Pancreas (tissue), 10 donors: ENCODE measurements around the gene SYCP2. TPM values are rescaled to one million over a fixed set of nuclear protein-coding genes. Genes with fewer than 3 reads are reported as not detected.

ENCODE experiments used
- ATAC-seq, 4 donors: fragments of 200-7000 bp; cut with Tn5 transposase; one replicate each; pipeline versions ENCODE4 v1.8.0 to v1.9.1; 2020; ENCODE audit warnings: mild to moderate bottlenecking in 4 of 4, moderate library complexity in 4 of 4
- DNase-seq, 6 donors: peaks; one replicate each; pipeline ENCODE4 v3.0.0-alpha.2; 2020
- FAIRE-seq: peaks from 2 replicates; lab custom pipeline; 2012; peaks lifted over from hg19 to GRCh38; lab: Jason Lieb, UNC
- H3K27ac ChIP-seq, 4 donors: fragments of 200-600 bp; sonication (generic); 1 replicate in 3 of 4; 2 replicates in 1 of 4; pipeline versions ENCODE4 v1.5.0 to v1.8.0; 2020
- H3K27me3 ChIP-seq, 4 donors: fragments of 200-600 bp; one replicate each; pipeline ENCODE4 v1.8.0; 2021
- H3K36me3 ChIP-seq, 3 donors: fragments of 200-600 bp; sonication (generic) in 1 of 3; one replicate each; pipeline versions ENCODE4 v1.5.0 to v1.8.0; 2020 to 2021
- H3K4me1 ChIP-seq, 3 donors: fragments of 200-600 bp; one replicate each; pipeline ENCODE4 v1.8.0; 2021
- H3K4me3 ChIP-seq, 4 donors: fragments of 200-600 bp; sonication (generic) in 2 of 4; one replicate each; pipeline versions ENCODE4 v1.5.0 to v1.8.0; 2020 to 2021
- H3K9me3 ChIP-seq, 4 donors: fragments of 200-600 bp; one replicate each; pipeline ENCODE4 v1.8.0; 2021
- CTCF ChIP-seq, 4 donors: fragments of 200-600 bp; sonication (generic) in 3 of 4; IDR thresholded peaks; one replicate each; pipeline versions ENCODE4 v1.5.0 to v1.8.0; 2021; ENCODE audit warnings: antibody characterized with exemption in 4 of 4
- WGBS, 2 donors: extraction: QIAGEN DNeasy Blood & Tissue Kit; methylation state at CpG; one replicate each; pipeline ENCODE4 v1.1.7; 2013; 5-methylcytosine and 5-hydroxymethylcytosine counted together
- intact Hi-C, 3 donors: fragments of 100-400 bp; cut with DNase I; formaldehyde crosslinking; loops; one replicate each; pipeline versions ENCODE4 v1.11.1 to v1.14.2; 2022
- polyA plus RNA-seq, 2 donors: library from polyadenylated mRNA; stranded (reverse); fragments of 200-250 nt; gene quantifications; one replicate each; pipeline ENCODE4 v1.2.3, GENCODE V29; 2013
- total RNA-seq, 6 donors: library from RNA; stranded (reverse); fragmentation: NEBNext Ultra II Directional in 4 of 6; extraction: Animal tissue kit (Norgen Biotek cat#: 25700) in 4 of 6; gene quantifications; one replicate each; pipeline versions ENCODE4 v1.2.1 to v1.2.4, GENCODE V29; 2021 to 2023
- donor health status: healthy with polysubstance abuse.
- donor health status: DM: no; HTN: no; CAD: no; lungs with moderate emphysema.
- donor health status: DM: no; HTN: no; CAD: no.
- donor health status: control.
- donor health status: control.
- donor health status: Bipolar disorder and iron deficiency.
- donor health status: DM: yes; HTN: yes; CAD: no.
- donor health status: DM: no; HTN: no; CAD: no.
- donor health status: DM: no; HTN: no; CAD: no.
- donor health status: DM: yes; HTN: yes; CAD: no.

The SYCP2 gene
- total and polyA plus RNA-seq, 8 donors, result 1.3 to 4.7 (median 3.2) TPM

GRCh38 chr20:59940129-59940955 is 6.9 kb upstream of the SYCP2 start, which contains the start of the genes FAM217B and PPP1R3D:
FAM217B (plus strand) TSS chr20:59940389; CDS start chr20:59943944, 3,555 bp downstream.
PPP1R3D (minus strand) TSS chr20:59940305; CDS start chr20:59939931, 374 bp downstream.
- FAIRE-seq, result no peak
- peak; percentile 95 to 98 (median 96) for DNase-seq
- WGBS, 2 donors, result 0 to 1% methylated on average over 56 to 57 of the region's 57 CpGs
- Histone ChIP-seq H3K36me3 (peaks cover 0 to 28% (median 0%) of the 10 kb centered on the region in 3 donors), H3K9me3 (no peaks in the 10 kb centered on the region), H3K4me3 (peak within 1 kb of the TSS; percentile 60 to 78 (median 72)), H3K27me3 (no peaks in the 10 kb centered on the region), H3K4me1 (peaks cover 15 to 40% (median 21%) of the 10 kb centered on the region in 3 donors), H3K27ac (peak within 1 kb of the TSS; percentile 84 to 94 (median 92))
- no peak for TF ChIP-seq CTCF (IDR thresholded peaks at IDR 0.05)
- ATAC-seq, result peak; percentile 95 to 97 (median 95)
- intact Hi-C loops, result no loop called here

GRCh38 chr20:59939879-59940128 is 6.4 kb upstream of the SYCP2 start:
- peaks cover 15 to 40% (median 21%) of the 10 kb centered on the region in 3 donors for H3K4me1 ChIP-seq
- no peak for TF ChIP-seq CTCF (IDR thresholded peaks at IDR 0.05)
- peak overlapping the region; percentile 60 to 78 (median 72) for H3K4me3 ChIP-seq
- no peaks in the 10 kb centered on the region for H3K9me3 ChIP-seq
- H3K27me3 ChIP-seq, result no peaks in the 10 kb centered on the region
- peak overlapping the region; percentile 84 to 94 (median 92) for H3K27ac ChIP-seq
- 0% methylated on average over 24 of the region's 24 CpGs for WGBS, 2 donors
- intact Hi-C loops, result no loop called here
- FAIRE-seq (no peak), ATAC-seq (peak; percentile 16 to 46 (median 26)), DNase-seq (peak in 4 of 6 donors; percentile 29 to 86 (median 57))
- H3K36me3 ChIP-seq, result peaks cover 0 to 26% (median 0%) of the 10 kb centered on the region in 3 donors

GRCh38 chr20:59939052-59939878 is 5.8 kb upstream of the SYCP2 start:
- Histone ChIP-seq H3K27me3 (no peaks in the 10 kb centered on the region), H3K4me1 (peaks cover 15 to 40% (median 21%) of the 10 kb centered on the region in 3 donors), H3K27ac (peak overlapping the region; percentile 84 to 94 (median 92)), H3K36me3 (peaks cover 0 to 21% (median 0%) of the 10 kb centered on the region in 3 donors), H3K4me3 (peak overlapping the region; percentile 60 to 78 (median 72)), H3K9me3 (no peaks in the 10 kb centered on the region)
- 37 to 47% methylated on average over 82 to 104 of the region's 104 CpGs for WGBS, 2 donors
- DNase-seq, result peak in 5 of 6 donors; percentile 20 to 85 (median 53)
- intact Hi-C loops, result no loop called here
- no peak for FAIRE-seq
- peak in 2 of 4 donors; percentile 52 for ATAC-seq
- no peak for TF ChIP-seq CTCF (IDR thresholded peaks at IDR 0.05)

- H3K9me3 ChIP-seq, result no peaks in the 10 kb centered on the region
- ATAC-seq, result no peak
- no peak for FAIRE-seq
- H3K4me3 ChIP-seq, result peak overlapping the region in 2 of 4 donors; percentile 74 to 78
- no peaks in the 10 kb centered on the region for H3K27me3 ChIP-seq
- intact Hi-C loops, result no loop called here
- H3K4me1 ChIP-seq, result peaks cover 15 to 40% (median 21%) of the 10 kb centered on the region in 3 donors
- WGBS, 2 donors, result 70 to 74% methylated on average over 7 of the region's 7 CpGs
- peak in 3 of 6 donors; percentile 31 to 65 (median 48) for DNase-seq
- H3K27ac ChIP-seq, result no peak overlapping the region
- TF ChIP-seq CTCF (IDR thresholded peaks at IDR 0.05), result no peak
- H3K36me3 ChIP-seq, result peaks cover 0 to 15% (median 0%) of the 10 kb centered on the region in 3 donors
Measured at GRCh38 chr20:59938696-59939051, 5.2 kb upstream of the SYCP2 start.
